ENCODE measurements around the gene ASCC1.

ASCC1 gene

DNA sequence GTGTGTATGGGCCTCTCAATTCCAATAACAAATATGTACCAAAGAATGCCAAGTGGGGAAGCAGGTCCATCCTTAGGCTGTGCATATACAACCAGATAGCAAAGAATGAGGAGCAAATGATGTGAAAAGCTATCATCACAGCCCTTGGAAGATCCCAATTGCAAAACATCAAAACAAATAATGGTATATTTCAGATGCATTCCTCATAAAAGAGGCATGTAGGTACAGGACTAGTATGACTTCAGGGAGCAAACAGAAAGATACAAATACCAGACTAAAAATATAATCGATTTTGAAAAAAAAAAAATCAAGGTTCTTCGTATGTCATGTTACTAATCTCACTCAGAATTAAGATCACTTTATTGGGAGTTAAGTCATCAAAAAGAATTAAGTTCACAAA lies 109.2 kb downstream of the ASCC1 start:
- no peaks in the 10 kb centered on the region for H3K4me1 ChIP-seq (ENCODE audit: control insufficient read depth, low read depth, low read length)
- no peak for DNase-seq
- no peak overlapping the region for H3K4me3 ChIP-seq (ENCODE audit: low read length)
- H2AK5ac ChIP-seq (ENCODE audit: low read length), result no peak overlapping the region
- no peak overlapping the region for H3K4ac ChIP-seq (ENCODE audit: low read depth, low read length)
- H3K27me3 ChIP-seq (ENCODE audit: insufficient read depth, low read length, poor library complexity), result no peaks in the 10 kb centered on the region
- no peak overlapping the region for H4K5ac ChIP-seq (ENCODE audit: low read length)
- WGBS (ENCODE audit: extremely low coverage, insufficient coverage, low lambda C conversion rate), result no CpG with 5 or more reads among the region's 2 CpGs
- no peak overlapping the region for H2BK5ac ChIP-seq (ENCODE audit: low read length)
- no peak overlapping the region for H2BK120ac ChIP-seq (ENCODE audit: low read depth, low read length)
- no peak overlapping the region for H3K4me2 ChIP-seq (ENCODE audit: low read length)
- no peak overlapping the region for H3K27ac ChIP-seq (ENCODE audit: low read depth, low read length)
- H3K9ac ChIP-seq (ENCODE audit: low read length), result no peak overlapping the region
- no peak overlapping the region for H4K8ac ChIP-seq (ENCODE audit: low read depth, low read length)
- no peak overlapping the region for H3K23ac ChIP-seq (ENCODE audit: low read length)
- H3K56ac ChIP-seq (ENCODE audit: low read length), result no peak overlapping the region
- H2BK15ac ChIP-seq (replicated peaks; ENCODE audit: low read depth), result no peak overlapping the region
- H3K79me2 ChIP-seq (ENCODE audit: control insufficient read depth, insufficient read depth, low read length), result no peaks in the 10 kb centered on the region
- H3K79me1 ChIP-seq (ENCODE audit: low read length), result no peaks in the 10 kb centered on the region
- H3K18ac ChIP-seq (ENCODE audit: low read length), result no peak overlapping the region
- no peaks in the 10 kb centered on the region for H3K36me3 ChIP-seq (ENCODE audit: control insufficient read depth, insufficient read depth, low read length)

DNA sequence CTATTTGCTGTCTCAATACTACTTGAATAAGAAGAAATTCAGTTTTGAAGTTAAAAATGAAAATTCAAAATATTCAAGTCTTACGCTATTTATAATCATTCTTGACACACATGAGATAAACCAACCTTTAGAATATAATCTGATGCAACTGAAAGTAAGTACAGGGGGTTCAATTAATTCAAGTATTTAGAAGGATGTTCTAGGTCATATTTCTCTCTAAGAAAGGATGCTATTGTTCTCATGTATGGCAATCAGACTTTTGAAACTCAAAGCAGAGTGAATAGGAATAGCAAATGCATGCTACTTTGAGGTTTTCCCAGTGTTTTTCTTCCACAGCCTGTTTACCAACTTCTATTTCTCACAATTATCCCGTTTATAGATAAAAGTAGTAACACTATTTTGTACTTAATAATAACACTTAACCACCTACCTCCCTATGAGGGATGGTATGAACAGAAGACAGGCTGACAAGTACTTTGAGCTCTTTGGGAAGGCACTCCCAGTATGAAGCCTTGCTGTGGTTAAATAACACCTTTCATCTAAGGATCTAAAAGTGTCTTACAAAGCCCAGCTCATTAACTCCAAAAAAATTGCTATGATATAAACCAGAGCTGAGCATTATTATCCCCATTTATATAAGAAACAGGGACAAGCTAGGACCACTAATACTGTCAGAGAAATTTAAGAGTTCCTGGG lies 109.8 kb downstream of the ASCC1 start:
- no peaks in the 10 kb centered on the region for H3K4me1 ChIP-seq (ENCODE audit: control insufficient read depth, low read depth, low read length)
- WGBS (ENCODE audit: extremely low coverage, insufficient coverage, low lambda C conversion rate), result 100% methylated on average over 1 of the region's 2 CpGs

DNA sequence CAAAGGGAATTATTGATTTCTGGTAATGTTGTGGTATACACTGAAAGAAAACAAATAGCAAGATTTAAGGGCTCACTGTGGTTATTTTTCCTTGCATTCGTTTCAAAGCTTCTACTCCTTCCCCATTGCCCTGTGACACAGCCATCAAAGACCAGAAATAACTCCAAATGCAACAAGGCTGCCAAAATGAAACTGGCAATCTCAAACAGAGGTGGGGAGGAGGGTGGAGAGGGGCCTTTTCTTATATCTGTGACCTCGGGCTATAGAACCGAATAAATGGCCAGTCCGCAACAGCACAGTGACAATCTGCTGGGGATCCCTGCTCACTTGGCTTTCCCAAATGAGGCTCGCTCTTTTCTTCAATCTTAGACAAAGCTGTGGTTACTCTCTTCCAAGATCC lies 110.4 kb downstream of the ASCC1 start:
- Histone ChIP-seq H3K4me2 (ENCODE audit: low read length) (no peak overlapping the region), H3K4me1 (ENCODE audit: control insufficient read depth, low read depth, low read length) (no peaks in the 10 kb centered on the region)
- no CpG with 5 or more reads among the region's 5 CpGs for WGBS (ENCODE audit: extremely low coverage, insufficient coverage, low lambda C conversion rate)

More for the DNA sequence above, 109.8 kb downstream of the ASCC1 start:
- Histone ChIP-seq H3K36me3 (ENCODE audit: control insufficient read depth, insufficient read depth, low read length) (no peaks in the 10 kb centered on the region), H4K5ac (ENCODE audit: low read length) (no peak overlapping the region), H3K4me3 (ENCODE audit: low read length) (no peak overlapping the region), H3K4me2 (ENCODE audit: low read length) (no peak overlapping the region), H3K79me2 (ENCODE audit: control insufficient read depth, insufficient read depth, low read length) (no peaks in the 10 kb centered on the region), H3K79me1 (ENCODE audit: low read length) (no peaks in the 10 kb centered on the region), H3K56ac (ENCODE audit: low read length) (no peak overlapping the region), H3K9ac (ENCODE audit: low read length) (no peak overlapping the region), H2BK120ac (ENCODE audit: low read depth, low read length) (no peak overlapping the region), H3K27ac (ENCODE audit: low read depth, low read length) (no peak overlapping the region), H2BK5ac (ENCODE audit: low read length) (no peak overlapping the region), H3K18ac (ENCODE audit: low read length) (no peak overlapping the region), H2BK15ac (replicated peaks; ENCODE audit: low read depth) (no peak overlapping the region), H3K4ac (ENCODE audit: low read depth, low read length) (no peak overlapping the region), H2AK5ac (ENCODE audit: low read length) (no peak overlapping the region), H3K27me3 (ENCODE audit: insufficient read depth, low read length, poor library complexity) (no peaks in the 10 kb centered on the region), H3K23ac (ENCODE audit: low read length) (no peak overlapping the region), H4K8ac (ENCODE audit: low read depth, low read length) (no peak overlapping the region)
- DNase-seq, result no peak

DNA sequence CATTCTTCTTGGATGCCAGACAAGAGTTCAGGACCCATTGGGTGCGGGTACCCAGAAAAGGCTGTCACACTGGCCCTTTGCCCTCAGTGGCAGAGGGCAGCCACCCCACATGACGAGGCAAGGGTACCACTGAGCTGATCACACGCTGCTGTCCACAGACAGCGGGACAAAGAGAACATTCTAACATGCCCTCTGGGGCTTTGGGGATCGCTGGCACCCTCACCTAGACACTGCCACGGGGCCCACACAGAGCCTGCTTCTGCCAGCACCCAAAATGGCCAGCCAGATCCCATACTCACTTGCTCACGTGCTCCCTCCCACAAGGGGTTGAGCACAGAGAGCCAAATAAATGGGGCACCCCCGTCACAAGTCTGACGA lies 111.0 kb downstream of the ASCC1 start:
- Histone ChIP-seq H3K36me3 (ENCODE audit: control insufficient read depth, insufficient read depth, low read length) (no peaks in the 10 kb centered on the region), H3K27ac (ENCODE audit: low read depth, low read length) (no peak overlapping the region)

More for the DNA sequence above, 110.4 kb downstream of the ASCC1 start:
- no peak overlapping the region for H4K5ac ChIP-seq (ENCODE audit: low read length)
- H3K18ac ChIP-seq (ENCODE audit: low read length), result no peak overlapping the region
- no peak overlapping the region for H4K8ac ChIP-seq (ENCODE audit: low read depth, low read length)
- no peak overlapping the region for H3K56ac ChIP-seq (ENCODE audit: low read length)
- no peaks in the 10 kb centered on the region for H3K79me2 ChIP-seq (ENCODE audit: control insufficient read depth, insufficient read depth, low read length)
- H3K27me3 ChIP-seq (ENCODE audit: insufficient read depth, low read length, poor library complexity), result no peaks in the 10 kb centered on the region
- no peak overlapping the region for H2BK5ac ChIP-seq (ENCODE audit: low read length)
- no peak overlapping the region for H3K4me3 ChIP-seq (ENCODE audit: low read length)
- H3K4ac ChIP-seq (ENCODE audit: low read depth, low read length), result no peak overlapping the region
- no peak overlapping the region for H2BK120ac ChIP-seq (ENCODE audit: low read depth, low read length)
- H3K27ac ChIP-seq (ENCODE audit: low read depth, low read length), result no peak overlapping the region
- H3K79me1 ChIP-seq (ENCODE audit: low read length), result no peaks in the 10 kb centered on the region
- H3K23ac ChIP-seq (ENCODE audit: low read length), result no peak overlapping the region
- H2AK5ac ChIP-seq (ENCODE audit: low read length), result no peak overlapping the region
- H3K9ac ChIP-seq (ENCODE audit: low read length), result no peak overlapping the region
- no peak overlapping the region for H2BK15ac ChIP-seq (replicated peaks; ENCODE audit: low read depth)
- no peak for DNase-seq
- no peaks in the 10 kb centered on the region for H3K36me3 ChIP-seq (ENCODE audit: control insufficient read depth, insufficient read depth, low read length)

DNA sequence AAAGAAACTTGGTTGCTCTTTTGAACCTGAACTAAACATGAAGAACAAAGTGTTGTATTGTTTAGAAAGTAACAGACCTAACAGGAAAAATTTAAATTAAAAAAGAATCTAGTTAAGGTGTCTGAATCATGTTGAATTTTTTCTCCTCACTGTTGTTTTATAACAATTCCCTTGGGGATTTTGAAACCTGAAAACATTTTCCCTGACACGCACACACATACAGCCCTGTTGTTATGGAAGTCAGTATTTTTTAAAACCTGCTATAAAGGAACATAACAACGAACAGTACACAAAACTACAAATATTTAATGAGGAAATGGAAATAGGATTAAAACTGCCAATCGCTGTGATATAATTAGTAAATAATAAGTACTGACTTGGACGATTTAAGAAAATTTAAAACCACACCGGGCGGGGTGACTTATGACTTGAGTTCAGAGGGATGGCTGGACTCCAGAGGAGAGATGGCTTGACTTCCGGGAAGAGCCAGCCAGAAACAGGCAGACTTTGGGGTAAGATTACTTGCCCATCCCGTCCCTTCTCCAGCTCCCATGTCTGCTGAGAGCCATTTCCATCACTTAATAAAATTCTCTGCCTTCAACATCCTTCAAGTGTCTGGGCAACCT lies 111.5 kb downstream of the ASCC1 start:
- H3K4me2 ChIP-seq (ENCODE audit: low read length), result no peak overlapping the region
- no peak overlapping the region for H3K9ac ChIP-seq (ENCODE audit: low read length)
- H3K4ac ChIP-seq (ENCODE audit: low read depth, low read length), result no peak overlapping the region
- no peaks in the 10 kb centered on the region for H3K36me3 ChIP-seq (ENCODE audit: control insufficient read depth, insufficient read depth, low read length)
- H2BK120ac ChIP-seq (ENCODE audit: low read depth, low read length), result no peak overlapping the region
- H4K5ac ChIP-seq (ENCODE audit: low read length), result no peak overlapping the region
- H3K79me2 ChIP-seq (ENCODE audit: control insufficient read depth, insufficient read depth, low read length), result no peaks in the 10 kb centered on the region
- H3K79me1 ChIP-seq (ENCODE audit: low read length), result no peaks in the 10 kb centered on the region
- no peak overlapping the region for H3K56ac ChIP-seq (ENCODE audit: low read length)
- H3K27me3 ChIP-seq (ENCODE audit: insufficient read depth, low read length, poor library complexity), result no peaks in the 10 kb centered on the region
- H2BK5ac ChIP-seq (ENCODE audit: low read length), result no peak overlapping the region
- no peak overlapping the region for H4K8ac ChIP-seq (ENCODE audit: low read depth, low read length)
- H3K27ac ChIP-seq (ENCODE audit: low read depth, low read length), result no peak overlapping the region
- WGBS (ENCODE audit: extremely low coverage, insufficient coverage, low lambda C conversion rate), result no CpG with 5 or more reads among the region's 8 CpGs
- H3K4me3 ChIP-seq (ENCODE audit: low read length), result no peak overlapping the region
- no peak overlapping the region for H2BK15ac ChIP-seq (replicated peaks; ENCODE audit: low read depth)
- DNase-seq, result no peak
- no peak overlapping the region for H3K23ac ChIP-seq (ENCODE audit: low read length)
- no peak overlapping the region for H2AK5ac ChIP-seq (ENCODE audit: low read length)
- no peak overlapping the region for H3K18ac ChIP-seq (ENCODE audit: low read length)
- H3K4me1 ChIP-seq (ENCODE audit: control insufficient read depth, low read depth, low read length), result no peaks in the 10 kb centered on the region

More for the DNA sequence above, 111.0 kb downstream of the ASCC1 start:
- Histone ChIP-seq H3K56ac (ENCODE audit: low read length) (no peak overlapping the region), H4K5ac (ENCODE audit: low read length) (no peak overlapping the region), H3K23ac (ENCODE audit: low read length) (no peak overlapping the region), H4K8ac (ENCODE audit: low read depth, low read length) (no peak overlapping the region), H3K4me3 (ENCODE audit: low read length) (no peak overlapping the region), H3K4me2 (ENCODE audit: low read length) (no peak overlapping the region), H2BK5ac (ENCODE audit: low read length) (no peak overlapping the region), H3K79me2 (ENCODE audit: control insufficient read depth, insufficient read depth, low read length) (no peaks in the 10 kb centered on the region), H2BK15ac (replicated peaks; ENCODE audit: low read depth) (no peak overlapping the region), H3K9ac (ENCODE audit: low read length) (no peak overlapping the region), H2BK120ac (ENCODE audit: low read depth, low read length) (no peak overlapping the region), H3K4ac (ENCODE audit: low read depth, low read length) (no peak overlapping the region), H3K4me1 (ENCODE audit: control insufficient read depth, low read depth, low read length) (no peaks in the 10 kb centered on the region), H2AK5ac (ENCODE audit: low read length) (no peak overlapping the region), H3K79me1 (ENCODE audit: low read length) (no peaks in the 10 kb centered on the region), H3K18ac (ENCODE audit: low read length) (no peak overlapping the region), H3K27me3 (ENCODE audit: insufficient read depth, low read length, poor library complexity) (no peaks in the 10 kb centered on the region)
- no peak for DNase-seq
- no CpG with 5 or more reads among the region's 9 CpGs for WGBS (ENCODE audit: extremely low coverage, insufficient coverage, low lambda C conversion rate)

DNA sequence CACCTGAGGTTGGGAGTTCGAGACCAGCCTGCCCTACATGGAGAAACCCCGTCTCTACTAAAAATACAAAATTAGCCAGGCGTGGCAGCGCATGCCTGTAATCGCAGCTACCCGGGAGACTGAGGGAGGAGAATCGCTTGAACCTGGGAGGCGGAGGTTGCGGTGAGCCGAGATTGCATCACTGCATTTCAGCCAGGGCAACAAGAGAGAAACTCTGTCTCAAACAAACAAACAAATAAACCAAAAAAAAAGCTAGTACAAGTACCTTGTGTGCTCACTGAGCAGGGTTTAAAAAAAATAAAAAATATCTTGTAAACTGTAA lies 116.5 kb downstream of the ASCC1 start:
- no peak overlapping the region for H2AK5ac ChIP-seq (ENCODE audit: low read length)
- H3K27ac ChIP-seq (ENCODE audit: low read depth, low read length), result no peak overlapping the region
- no peak overlapping the region for H4K5ac ChIP-seq (ENCODE audit: low read length)
- no peak overlapping the region for H3K9ac ChIP-seq (ENCODE audit: low read length)
- H2BK15ac ChIP-seq (replicated peaks; ENCODE audit: low read depth), result no peak overlapping the region
- no peaks in the 10 kb centered on the region for H3K79me2 ChIP-seq (ENCODE audit: control insufficient read depth, insufficient read depth, low read length)
- H3K4me3 ChIP-seq (ENCODE audit: low read length), result no peak overlapping the region
- WGBS (ENCODE audit: extremely low coverage, insufficient coverage, low lambda C conversion rate), result no CpG with 5 or more reads among the region's 10 CpGs
- H3K27me3 ChIP-seq (ENCODE audit: insufficient read depth, low read length, poor library complexity), result no peaks in the 10 kb centered on the region
- no peaks in the 10 kb centered on the region for H3K36me3 ChIP-seq (ENCODE audit: control insufficient read depth, insufficient read depth, low read length)
- H3K56ac ChIP-seq (ENCODE audit: low read length), result no peak overlapping the region
- H3K79me1 ChIP-seq (ENCODE audit: low read length), result no peaks in the 10 kb centered on the region
- DNase-seq, result no peak
- no peak overlapping the region for H3K23ac ChIP-seq (ENCODE audit: low read length)
- no peak overlapping the region for H3K4ac ChIP-seq (ENCODE audit: low read depth, low read length)
- H3K4me1 ChIP-seq (ENCODE audit: control insufficient read depth, low read depth, low read length), result no peaks in the 10 kb centered on the region
- H4K8ac ChIP-seq (ENCODE audit: low read depth, low read length), result no peak overlapping the region
- no peak overlapping the region for H2BK120ac ChIP-seq (ENCODE audit: low read depth, low read length)
- H2BK5ac ChIP-seq (ENCODE audit: low read length), result no peak overlapping the region
- no peak overlapping the region for H3K18ac ChIP-seq (ENCODE audit: low read length)
- H3K4me2 ChIP-seq (ENCODE audit: low read length), result no peak overlapping the region
